Astrocyte (in vitro differentiated cells and primary cell): ENCODE results near the gene TOMM5. TPM values are rescaled to one million over a fixed set of nuclear protein-coding genes. Genes with fewer than 3 reads are reported as not detected.

Experiments used
- DNase-seq: peaks from one replicate; pipeline ENCODE4 v3.0.0-alpha.2; 2010; ENCODE audit warnings: low read depth
- FAIRE-seq: peaks from 2 replicates; lab custom pipeline; 2011; peaks lifted over from hg19 to GRCh38; lab: Jason Lieb, UNC
- H2AFZ ChIP-seq: 2 replicates; pipeline ENCODE4 v1.6.0; 2012; ENCODE audit warnings: low read depth, low read length, inconsistent platforms
- H3K27ac ChIP-seq: 2 replicates; pipeline ENCODE4 v1.5.1; 2011; ENCODE audit warnings: low read depth, low read length, inconsistent platforms
- H3K27me3 ChIP-seq: 2 replicates; pipeline ENCODE4 v1.6.0; 2011; ENCODE audit warnings: low read length, inconsistent platforms; ENCODE audit not compliant: insufficient read depth
- H3K36me3 ChIP-seq: 2 replicates; pipeline ENCODE4 v1.5.1; 2011; ENCODE audit warnings: low read length, inconsistent platforms; ENCODE audit not compliant: insufficient read depth
- H3K4me1 ChIP-seq: 2 replicates; pipeline ENCODE4 v1.5.1; 2011; ENCODE audit warnings: low read length, inconsistent platforms; ENCODE audit not compliant: insufficient read depth
- H3K4me2 ChIP-seq: 2 replicates; pipeline ENCODE4 v1.6.0; 2012; ENCODE audit warnings: low read length, inconsistent platforms
- H3K4me3 ChIP-seq: 2 replicates; pipeline ENCODE4 v1.5.1; 2011; ENCODE audit warnings: low read depth, mild to moderate bottlenecking, low read length, inconsistent platforms; ENCODE audit not compliant: insufficient read depth
- H3K79me2 ChIP-seq: 2 replicates; pipeline ENCODE4 v1.6.0; 2012; ENCODE audit warnings: mild to moderate bottlenecking, low read length, inconsistent platforms; ENCODE audit not compliant: insufficient read depth
- H3K9ac ChIP-seq: 2 replicates; pipeline ENCODE4 v1.6.0; 2012; ENCODE audit warnings: mild to moderate bottlenecking, low read length, inconsistent platforms
- H3K9me3 ChIP-seq: 2 replicates; pipeline ENCODE4 v1.5.1; 2012; ENCODE audit warnings: low read depth, mild to moderate bottlenecking, low read length, inconsistent platforms; ENCODE audit not compliant: insufficient read depth
- H4K20me1 ChIP-seq: 2 replicates; pipeline ENCODE4 v1.6.0; 2012; ENCODE audit warnings: low read length, inconsistent platforms; ENCODE audit not compliant: insufficient read depth
- H3K27ac Mint-ChIP-seq: one replicate; pipeline ENCODE4 v1.8.0; 2021; ENCODE audit warnings: mild to moderate bottlenecking, mixed read lengths; ENCODE audit not compliant: unreplicated experiment
- H3K27me3 Mint-ChIP-seq: one replicate; pipeline ENCODE4 v1.8.0; 2021; ENCODE audit warnings: low read depth, mixed read lengths; ENCODE audit not compliant: unreplicated experiment
- H3K36me3 Mint-ChIP-seq: one replicate; pipeline ENCODE4 v1.8.0; 2021; ENCODE audit warnings: low read depth, mixed read lengths; ENCODE audit not compliant: unreplicated experiment
- H3K4me1 Mint-ChIP-seq: one replicate; pipeline ENCODE4 v1.8.0; 2021; ENCODE audit warnings: low read depth, mixed read lengths; ENCODE audit not compliant: unreplicated experiment
- H3K4me3 Mint-ChIP-seq: one replicate; pipeline ENCODE4 v1.8.0; 2021; ENCODE audit warnings: mild to moderate bottlenecking, moderate library complexity, mixed read lengths; ENCODE audit not compliant: unreplicated experiment
- H3K9me3 Mint-ChIP-seq: one replicate; pipeline ENCODE4 v1.8.0; 2021; ENCODE audit warnings: mild to moderate bottlenecking, mixed read lengths; ENCODE audit not compliant: unreplicated experiment
- EZH2 ChIP-seq: IDR thresholded peaks from 2 replicates; pipeline ENCODE4 v1.6.1; 2012; ENCODE audit warnings: mild to moderate bottlenecking, low read length, inconsistent platforms; ENCODE audit not compliant: insufficient read depth
- total RNA-seq: library from RNA; stranded (reverse); gene quantifications from 2 replicates; pipeline ENCODE4 v1.2.1, GENCODE V29; 2021
- TF ChIP-seq, protein P1 (sequence below): IDR thresholded peaks from 2 replicates; pipeline ENCODE4 v1.5.1; 2011; ENCODE audit warnings: low read depth, mild to moderate bottlenecking, inconsistent platforms, low read length, moderate library complexity; ENCODE audit not compliant: insufficient read depth

The TOMM5 gene
- total RNA-seq, 1 donor from 2014 or later: 137 TPM

GRCh38 chr9:37626708-37627292, 34.4 kb upstream of the TOMM5 start:
- no peaks in the 10 kb centered on the region for H3K4me1 ChIP-seq
- H3K4me3 ChIP-seq: no peak overlapping the region
- no peaks in the 10 kb centered on the region for H3K36me3 Mint-ChIP-seq
- no peak overlapping the region for H3K4me2 ChIP-seq
- no peaks in the 10 kb centered on the region for H3K9me3 ChIP-seq
- H3K36me3 ChIP-seq: no peaks in the 10 kb centered on the region
- DNase-seq: no peak
- no peak overlapping the region for H2AFZ ChIP-seq
- no peak overlapping the region for H3K4me3 Mint-ChIP-seq
- peaks cover 2% of the 10 kb centered on the region for H3K27me3 ChIP-seq
- H3K4me1 Mint-ChIP-seq: peaks cover 5% of the 10 kb centered on the region
- H3K27ac ChIP-seq: no peak overlapping the region
- no peak for FAIRE-seq
- no peak overlapping the region for H3K9ac ChIP-seq
- no peaks in the 10 kb centered on the region for H3K79me2 ChIP-seq
- H3K9me3 Mint-ChIP-seq: no peaks in the 10 kb centered on the region
- H3K27me3 Mint-ChIP-seq: peaks cover 5% of the 10 kb centered on the region
- no peaks in the 10 kb centered on the region for H4K20me1 ChIP-seq
- no peak overlapping the region for H3K27ac Mint-ChIP-seq
- TF ChIP-seq, protein P1, sequence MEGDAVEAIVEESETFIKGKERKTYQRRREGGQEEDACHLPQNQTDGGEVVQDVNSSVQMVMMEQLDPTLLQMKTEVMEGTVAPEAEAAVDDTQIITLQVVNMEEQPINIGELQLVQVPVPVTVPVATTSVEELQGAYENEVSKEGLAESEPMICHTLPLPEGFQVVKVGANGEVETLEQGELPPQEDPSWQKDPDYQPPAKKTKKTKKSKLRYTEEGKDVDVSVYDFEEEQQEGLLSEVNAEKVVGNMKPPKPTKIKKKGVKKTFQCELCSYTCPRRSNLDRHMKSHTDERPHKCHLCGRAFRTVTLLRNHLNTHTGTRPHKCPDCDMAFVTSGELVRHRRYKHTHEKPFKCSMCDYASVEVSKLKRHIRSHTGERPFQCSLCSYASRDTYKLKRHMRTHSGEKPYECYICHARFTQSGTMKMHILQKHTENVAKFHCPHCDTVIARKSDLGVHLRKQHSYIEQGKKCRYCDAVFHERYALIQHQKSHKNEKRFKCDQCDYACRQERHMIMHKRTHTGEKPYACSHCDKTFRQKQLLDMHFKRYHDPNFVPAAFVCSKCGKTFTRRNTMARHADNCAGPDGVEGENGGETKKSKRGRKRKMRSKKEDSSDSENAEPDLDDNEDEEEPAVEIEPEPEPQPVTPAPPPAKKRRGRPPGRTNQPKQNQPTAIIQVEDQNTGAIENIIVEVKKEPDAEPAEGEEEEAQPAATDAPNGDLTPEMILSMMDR: no peak
- TF ChIP-seq EZH2: no peak

DNA sequence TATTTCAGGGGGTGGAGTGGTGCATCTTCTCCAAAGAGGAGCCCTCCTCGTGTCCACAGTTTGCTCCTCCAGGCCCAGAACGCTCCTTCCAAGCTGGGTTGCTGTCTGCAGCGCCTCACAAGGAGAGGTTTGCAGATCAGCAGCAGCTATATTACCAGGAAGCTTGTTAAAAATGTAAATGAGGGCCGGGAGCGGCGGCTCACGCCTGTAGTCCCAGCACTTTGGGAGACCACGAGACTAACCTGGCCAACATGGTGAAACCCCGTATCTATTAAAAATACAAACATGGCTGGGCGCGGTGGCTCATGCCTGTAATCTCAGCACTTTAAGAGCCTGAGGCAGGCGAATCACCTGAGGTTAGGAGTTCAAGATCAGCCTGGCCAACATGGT, 33.4 kb upstream of the TOMM5 start:
- DNase-seq (no peak), FAIRE-seq (no peak)
- H3K9ac ChIP-seq: no peak overlapping the region
- Mint-ChIP-seq H3K4me1 (peaks cover 5% of the 10 kb centered on the region), H3K27me3 (peaks cover 5% of the 10 kb centered on the region), H3K4me3 (no peak overlapping the region), H3K9me3 (no peaks in the 10 kb centered on the region), H3K27ac (no peak overlapping the region), H3K36me3 (no peaks in the 10 kb centered on the region)
- TF ChIP-seq, protein P1: no peak
- no peak for TF ChIP-seq EZH2
- no peaks in the 10 kb centered on the region for H3K36me3 ChIP-seq
- H3K4me1 ChIP-seq: no peaks in the 10 kb centered on the region
- no peak overlapping the region for H3K4me2 ChIP-seq
- no peak overlapping the region for H2AFZ ChIP-seq
- peaks cover 2% of the 10 kb centered on the region for H3K27me3 ChIP-seq
- H3K27ac ChIP-seq: no peak overlapping the region
- H3K79me2 ChIP-seq: no peaks in the 10 kb centered on the region
- H3K4me3 ChIP-seq: no peak overlapping the region
- no peaks in the 10 kb centered on the region for H3K9me3 ChIP-seq
- H4K20me1 ChIP-seq: no peaks in the 10 kb centered on the region

DNA sequence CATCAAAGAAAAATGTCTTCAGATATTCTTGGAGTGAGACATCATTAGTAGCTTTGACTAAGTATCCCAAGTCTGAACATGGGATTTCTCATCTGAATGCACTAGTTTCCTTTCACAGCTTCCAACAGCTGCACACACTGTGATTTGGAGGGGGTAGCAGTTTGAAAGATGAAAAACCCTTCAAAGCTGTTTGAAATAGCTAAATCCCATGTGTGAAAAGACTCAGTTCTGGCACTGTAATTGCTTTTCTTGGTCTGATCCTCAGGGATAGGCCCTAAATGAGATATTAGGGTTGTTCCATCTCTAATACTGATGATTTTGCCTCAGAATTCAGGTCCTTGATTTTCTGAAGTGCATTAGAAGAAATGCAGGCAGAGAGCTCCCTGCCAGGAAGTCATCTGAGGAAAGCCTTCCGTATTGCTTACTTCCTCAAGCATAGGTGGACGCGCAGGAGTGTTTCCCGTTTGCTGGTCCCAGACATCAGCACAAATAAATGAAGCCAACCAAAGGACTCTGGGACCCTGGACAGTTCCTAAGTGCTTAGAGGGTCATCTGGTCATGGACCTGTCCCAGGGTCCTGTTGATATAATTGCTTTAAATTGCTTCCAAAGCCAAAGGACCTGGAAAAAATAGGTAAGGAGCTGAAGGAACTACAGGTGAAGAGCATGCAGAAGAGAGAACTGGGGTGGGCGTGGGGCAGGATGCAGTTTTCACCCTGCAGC, 32.8 kb upstream of the TOMM5 start:
- peaks cover 5% of the 10 kb centered on the region for H3K4me1 Mint-ChIP-seq
- no peaks in the 10 kb centered on the region for H3K36me3 Mint-ChIP-seq
- no peaks in the 10 kb centered on the region for H3K9me3 ChIP-seq
- no peak overlapping the region for H3K4me2 ChIP-seq
- no peak overlapping the region for H3K4me3 ChIP-seq
- H3K9me3 Mint-ChIP-seq: no peaks in the 10 kb centered on the region
- H3K79me2 ChIP-seq: no peaks in the 10 kb centered on the region
- peaks cover 2% of the 10 kb centered on the region for H3K27me3 ChIP-seq
- H3K9ac ChIP-seq: no peak overlapping the region
- H3K27ac ChIP-seq: no peak overlapping the region
- no peak overlapping the region for H3K27ac Mint-ChIP-seq
- TF ChIP-seq, protein P1: no peak
- no peak for TF ChIP-seq EZH2
- H3K4me1 ChIP-seq: no peaks in the 10 kb centered on the region
- H3K36me3 ChIP-seq: no peaks in the 10 kb centered on the region
- FAIRE-seq: no peak
- H3K27me3 Mint-ChIP-seq: peaks cover 5% of the 10 kb centered on the region
- H3K4me3 Mint-ChIP-seq: no peak overlapping the region
- H2AFZ ChIP-seq: no peak overlapping the region
- no peaks in the 10 kb centered on the region for H4K20me1 ChIP-seq
- no peak for DNase-seq
